D721Med (cell line): ENCODE measurements around the gene ARMC3.
A peak's percentile ranks its signal among the peaks of the same experiment; 100 is the strongest.

ENCODE experiments used
- DNase-seq: peaks from one replicate; pipeline ENCODE4 v3.0.0; 2011; ENCODE audit warnings: low spot score; ENCODE audit not compliant: insufficient read length
- FAIRE-seq: peaks from 2 replicates; lab custom pipeline; 2011; peaks lifted over from hg19 to GRCh38; lab: Jason Lieb, UNC
- TF ChIP-seq, protein P1 (sequence below): IDR thresholded peaks from 2 replicates; pipeline ENCODE4 v1.5.1; 2012; ENCODE audit warnings: mild to moderate bottlenecking, control low read depth; ENCODE audit not compliant: insufficient read depth; ENCODE audit errors: missing control alignments

The ARMC3 gene

DNA sequence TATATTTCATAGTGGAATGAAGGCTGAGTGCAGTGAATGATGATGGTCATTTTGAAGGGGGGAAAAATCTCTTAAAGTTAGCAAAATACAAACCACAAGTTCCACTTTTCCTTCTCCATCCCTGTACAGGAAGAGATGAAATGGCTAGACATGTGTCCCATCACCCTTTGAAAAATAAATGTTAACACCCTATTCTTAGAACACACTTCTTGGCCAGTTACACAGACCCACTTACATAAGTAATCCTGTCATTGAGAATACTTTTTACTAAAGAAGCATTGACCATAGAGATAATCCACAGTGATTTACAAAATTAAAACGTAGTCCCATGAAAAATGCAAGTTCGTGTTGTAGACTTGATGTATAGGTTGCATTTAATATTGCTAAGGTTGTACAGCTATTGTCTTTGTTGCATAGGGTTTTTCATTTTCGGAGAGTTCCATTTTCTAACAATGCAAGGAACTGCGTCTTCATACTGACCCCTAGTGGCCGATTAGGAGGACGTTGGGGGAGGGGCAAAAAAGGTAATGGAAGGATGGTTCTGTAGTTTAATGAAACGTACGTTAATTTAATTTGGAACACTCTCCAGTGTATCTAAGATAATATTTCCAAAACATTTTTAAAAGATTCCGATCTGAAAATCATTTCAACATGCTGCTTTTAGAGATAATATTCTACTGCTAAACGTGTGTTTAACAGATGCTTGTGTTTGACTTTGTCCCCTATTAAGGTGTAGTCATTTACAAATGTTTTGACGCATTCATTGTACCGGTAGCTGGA is 60.9 kb downstream of the ARMC3 start:
- no peak for DNase-seq
- FAIRE-seq, result peak; percentile 94
- TF ChIP-seq, protein P1, sequence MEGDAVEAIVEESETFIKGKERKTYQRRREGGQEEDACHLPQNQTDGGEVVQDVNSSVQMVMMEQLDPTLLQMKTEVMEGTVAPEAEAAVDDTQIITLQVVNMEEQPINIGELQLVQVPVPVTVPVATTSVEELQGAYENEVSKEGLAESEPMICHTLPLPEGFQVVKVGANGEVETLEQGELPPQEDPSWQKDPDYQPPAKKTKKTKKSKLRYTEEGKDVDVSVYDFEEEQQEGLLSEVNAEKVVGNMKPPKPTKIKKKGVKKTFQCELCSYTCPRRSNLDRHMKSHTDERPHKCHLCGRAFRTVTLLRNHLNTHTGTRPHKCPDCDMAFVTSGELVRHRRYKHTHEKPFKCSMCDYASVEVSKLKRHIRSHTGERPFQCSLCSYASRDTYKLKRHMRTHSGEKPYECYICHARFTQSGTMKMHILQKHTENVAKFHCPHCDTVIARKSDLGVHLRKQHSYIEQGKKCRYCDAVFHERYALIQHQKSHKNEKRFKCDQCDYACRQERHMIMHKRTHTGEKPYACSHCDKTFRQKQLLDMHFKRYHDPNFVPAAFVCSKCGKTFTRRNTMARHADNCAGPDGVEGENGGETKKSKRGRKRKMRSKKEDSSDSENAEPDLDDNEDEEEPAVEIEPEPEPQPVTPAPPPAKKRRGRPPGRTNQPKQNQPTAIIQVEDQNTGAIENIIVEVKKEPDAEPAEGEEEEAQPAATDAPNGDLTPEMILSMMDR, result peak; percentile 97

DNA sequence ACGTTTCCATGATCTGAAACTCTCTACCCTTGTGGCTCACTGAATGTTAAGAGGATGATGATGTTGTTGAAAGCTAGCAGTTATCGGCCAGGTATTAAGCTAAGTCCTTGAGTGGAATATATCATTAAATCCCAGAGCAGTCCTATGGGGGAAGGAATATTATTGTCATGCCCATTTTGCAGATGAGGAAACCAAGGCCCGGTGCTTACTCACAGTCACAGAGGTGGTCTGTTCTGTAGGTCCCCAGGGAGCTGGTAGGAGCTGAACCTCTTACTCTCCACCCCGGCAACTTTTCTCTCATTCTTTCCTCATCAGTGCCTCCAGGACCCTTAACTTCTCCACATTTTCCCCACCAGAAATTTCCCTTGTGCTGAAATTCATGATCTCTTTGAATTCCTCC is 62.6 kb downstream of the ARMC3 start:
- TF ChIP-seq, protein P1, result no peak
- DNase-seq (no peak), FAIRE-seq (no peak)

GRCh38 chr10:22992075-22992474 is 64.2 kb downstream of the ARMC3 start:
- no peak for DNase-seq

GRCh38 chr10:22992621-22993020 is 64.8 kb downstream of the ARMC3 start:
- TF ChIP-seq, protein P1, result no peak
- DNase-seq (no peak), FAIRE-seq (no peak)

More at GRCh38 chr10:22992075-22992474, 64.2 kb downstream of the ARMC3 start:
- FAIRE-seq, result no peak
- TF ChIP-seq, protein P1, result no peak

GRCh38 chr10:22993314-22993713 is 65.5 kb downstream of the ARMC3 start:
- DNase-seq, result no peak
- no peak for FAIRE-seq
- TF ChIP-seq, protein P1, result no peak

GRCh38 chr10:22997096-22997495 is 69.2 kb downstream of the ARMC3 start:
- DNase-seq (no peak), FAIRE-seq (no peak)
- TF ChIP-seq, protein P1, result no peak

- TF ChIP-seq, protein P1, result no peak
- FAIRE-seq, result no peak
- DNase-seq, result no peak
These were observed 70.2 kb downstream of the ARMC3 start for GRCh38 chr10:22998091-22998490.
